Effector CD4-positive, alpha-beta T cell (primary cell): ENCODE data around the gene ABHD12B.
"Not testable (repeated sequence)": the region's sequence is repeated elsewhere in the genome, so short reads cannot be mapped to it uniquely, and the experiment has no call there.

Experiments
- DNase-seq: peaks from one replicate; pipeline ENCODE4 v3.0.0-alpha.2; 2020

ABHD12B gene

DNA sequence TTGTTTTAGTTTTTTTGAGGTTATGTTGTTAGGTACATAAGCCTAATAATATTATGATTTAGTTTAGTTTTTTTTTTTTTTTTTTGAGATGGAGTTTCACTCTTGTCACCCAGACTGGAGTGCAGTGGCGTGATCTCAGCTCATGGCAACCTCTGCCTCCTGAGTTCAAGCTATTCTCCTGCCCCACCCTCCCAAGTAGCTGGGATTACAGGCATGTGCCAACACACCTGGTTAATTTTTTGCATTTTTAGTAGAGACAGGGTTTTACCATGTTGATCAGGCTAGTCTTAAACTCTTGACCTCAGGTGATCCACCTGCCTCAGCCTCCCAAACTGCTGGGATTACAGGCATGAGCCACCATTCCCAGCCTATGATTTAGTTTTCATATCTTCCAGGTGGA lies 25.2 kb downstream of the ABHD12B start:
- DNase-seq, result not testable (repeated sequence)

DNA sequence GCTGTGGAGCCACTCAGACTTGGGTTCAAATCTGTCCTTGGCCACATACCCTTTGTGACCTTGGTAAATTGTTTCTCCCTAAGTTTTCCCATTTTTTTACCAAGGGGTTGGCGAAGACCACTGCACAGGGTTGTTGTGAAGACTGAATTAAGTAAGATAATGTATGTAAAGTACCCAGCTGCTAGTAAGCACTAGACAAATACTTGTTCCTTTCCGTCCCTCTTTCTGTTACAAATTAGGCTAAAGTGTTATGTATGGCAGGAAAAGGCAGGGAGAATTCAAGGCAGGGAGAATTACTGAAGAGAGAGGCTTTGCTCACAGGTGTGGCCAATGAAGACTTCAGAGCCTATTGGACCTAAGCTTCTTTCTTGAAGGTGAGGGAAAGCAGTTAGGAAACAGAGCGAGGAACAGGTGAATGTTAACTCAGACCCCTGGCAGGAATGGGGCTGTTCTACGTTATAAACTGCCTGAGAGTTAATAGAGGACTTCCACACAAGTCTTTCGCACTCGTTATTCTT lies 25.9 kb downstream of the ABHD12B start:
- DNase-seq, result no peak

DNA sequence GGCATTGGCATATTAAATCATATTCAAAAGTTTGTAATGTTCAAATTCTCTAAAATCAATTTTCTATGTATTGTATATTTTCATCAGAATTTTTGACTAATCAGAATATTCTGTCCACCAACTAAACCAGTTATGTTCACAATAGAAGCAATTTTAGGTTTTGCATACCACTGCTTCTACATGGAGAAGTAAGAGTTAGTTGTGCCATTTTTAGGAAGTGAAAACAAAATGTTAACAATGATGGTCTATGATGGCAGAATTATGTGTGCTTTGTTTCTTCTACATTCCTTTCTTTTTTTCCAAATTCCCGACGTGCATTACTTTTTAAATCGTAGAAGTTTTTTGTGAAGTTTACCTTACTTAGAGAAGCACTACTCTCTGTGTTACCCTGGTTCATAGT lies 29.5 kb downstream of the ABHD12B start:
- no peak for DNase-seq

DNA sequence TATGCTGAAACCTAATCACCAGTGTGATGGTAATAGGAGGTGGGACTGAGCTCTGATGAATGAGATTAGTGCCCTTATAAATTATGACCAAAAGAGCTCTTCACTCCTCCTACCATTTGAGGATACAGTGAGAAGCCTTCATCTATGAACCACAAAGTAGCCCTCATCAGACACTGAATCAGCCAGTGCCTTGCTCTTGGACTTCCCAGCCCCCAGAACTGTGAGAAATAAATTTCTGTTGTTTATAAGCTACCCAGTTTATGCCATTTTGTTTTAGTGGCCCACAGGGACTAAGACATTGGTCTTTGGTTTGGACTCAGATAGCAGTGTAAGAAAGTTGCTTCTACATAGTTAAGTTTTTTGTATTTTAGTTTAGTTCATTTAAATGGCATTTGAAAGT lies 32.9 kb downstream of the ABHD12B start:
- DNase-seq, result no peak

DNA sequence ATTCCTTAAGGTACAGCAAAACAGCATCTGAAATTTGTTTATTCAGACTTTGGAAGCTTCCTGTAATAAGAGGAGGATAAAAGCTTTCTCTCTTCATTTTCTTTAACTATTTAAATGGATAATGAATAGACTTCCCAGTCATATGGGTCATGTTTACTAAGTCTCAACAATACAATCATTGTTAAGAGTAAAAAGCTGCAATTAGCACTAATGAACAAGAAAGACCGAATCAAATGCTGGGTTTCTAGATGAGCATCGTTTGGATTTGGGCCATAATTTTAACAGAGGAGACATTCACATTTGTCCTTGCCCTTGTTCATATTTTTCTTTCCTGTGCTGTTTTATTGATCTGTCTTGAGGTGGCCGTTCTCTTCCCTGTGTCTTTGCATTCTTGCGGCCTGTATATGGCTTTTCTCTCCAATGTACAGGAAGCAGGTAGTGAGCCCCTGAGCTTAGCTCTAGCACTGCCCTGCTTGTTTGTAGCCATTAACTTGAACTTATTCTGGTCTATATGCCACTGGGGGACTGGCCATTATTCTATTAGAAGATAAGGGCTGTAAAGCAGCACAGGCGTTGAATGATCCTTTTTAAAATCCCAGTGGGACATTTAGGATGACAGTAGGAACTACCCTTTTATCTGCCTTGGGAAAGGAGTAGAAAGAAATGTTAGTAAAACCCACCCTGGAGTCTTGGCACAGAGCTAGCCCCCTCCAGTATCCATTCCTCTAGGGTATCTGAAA lies 34.6 kb downstream of the ABHD12B start:
- DNase-seq, result no peak

DNA sequence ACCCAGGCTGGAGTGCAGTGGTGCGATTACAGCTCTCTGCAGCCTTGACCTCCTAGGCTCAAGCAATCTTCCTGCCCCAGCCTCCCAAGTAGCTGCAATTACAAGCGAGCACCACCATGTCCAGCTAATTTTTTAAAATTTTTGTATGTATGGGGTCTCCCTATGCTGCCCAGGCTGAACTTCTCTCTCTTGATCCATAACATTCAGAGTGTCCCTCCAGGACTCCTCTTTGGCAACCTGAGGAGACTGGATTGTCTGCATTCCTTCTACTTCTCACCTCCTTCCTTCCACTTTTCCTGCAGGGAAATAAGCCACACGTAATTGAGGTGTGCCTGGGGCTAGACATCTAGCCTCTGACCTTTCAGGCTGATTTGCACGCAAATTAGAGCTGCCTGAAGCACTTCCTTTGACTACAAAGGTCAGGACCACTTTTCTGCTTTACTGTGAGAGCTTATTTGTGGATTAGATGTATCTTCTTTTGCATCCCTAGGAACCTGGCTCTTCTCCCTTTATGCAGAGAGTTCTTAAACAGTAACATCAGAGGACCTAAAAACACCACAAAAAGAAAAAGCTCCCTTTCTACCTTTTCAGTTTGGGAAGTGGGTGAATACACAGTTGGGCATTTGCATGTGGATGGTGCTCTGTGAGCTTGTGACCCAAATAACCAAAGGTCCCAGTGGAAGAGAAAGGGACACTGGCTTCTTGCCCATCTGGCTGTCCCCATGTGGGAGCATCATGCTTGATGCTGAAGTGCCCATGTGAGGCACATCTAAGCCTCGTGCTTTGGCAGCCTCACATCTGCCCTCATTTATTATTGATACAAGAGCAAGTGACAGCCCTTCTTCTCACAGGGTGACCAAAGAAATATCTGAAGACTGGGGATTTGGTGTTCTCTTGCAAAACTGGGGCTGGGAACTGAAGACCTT lies 38.9 kb downstream of the ABHD12B start:
- no peak for DNase-seq

DNA sequence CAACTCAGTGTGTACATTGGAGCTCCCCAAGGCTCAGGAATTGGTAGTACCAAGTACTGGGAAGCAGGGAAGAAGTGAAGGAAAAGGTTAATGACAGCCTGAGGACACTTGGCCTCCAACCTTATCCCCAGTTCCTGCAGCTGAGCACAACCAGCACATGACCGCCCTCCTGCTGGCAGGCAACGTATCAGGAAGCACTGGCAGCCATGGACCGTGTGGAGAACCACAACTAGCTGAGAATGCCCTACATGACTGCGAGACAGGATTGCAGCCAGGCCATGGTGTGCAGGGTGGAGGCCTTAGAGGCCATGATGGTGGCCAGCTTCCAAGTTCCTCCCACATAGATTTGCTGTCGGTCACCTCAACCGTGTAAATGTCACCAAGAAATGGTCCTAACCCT lies 45.6 kb downstream of the ABHD12B start:
- DNase-seq, result no peak

DNA sequence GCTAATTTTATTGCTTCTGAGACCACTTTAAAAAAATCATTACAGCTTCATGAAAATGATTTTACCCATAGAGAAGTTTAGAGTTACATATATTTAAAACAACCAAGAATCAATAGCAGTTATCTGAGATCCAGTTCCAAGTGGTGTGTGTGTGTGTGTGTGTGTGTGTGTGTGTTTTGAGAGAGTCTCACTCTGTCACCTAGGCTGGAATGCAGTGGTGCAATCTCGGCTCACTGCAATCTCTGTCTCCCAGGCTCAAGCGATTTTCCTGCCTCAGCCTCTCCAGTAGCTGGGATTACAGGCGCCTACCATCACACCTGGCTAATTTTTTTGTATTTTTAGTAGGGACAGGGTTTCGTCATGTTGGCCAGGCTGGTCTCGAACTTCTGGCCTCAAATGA lies 47.7 kb downstream of the ABHD12B start:
- not testable (repeated sequence) for DNase-seq

DNA sequence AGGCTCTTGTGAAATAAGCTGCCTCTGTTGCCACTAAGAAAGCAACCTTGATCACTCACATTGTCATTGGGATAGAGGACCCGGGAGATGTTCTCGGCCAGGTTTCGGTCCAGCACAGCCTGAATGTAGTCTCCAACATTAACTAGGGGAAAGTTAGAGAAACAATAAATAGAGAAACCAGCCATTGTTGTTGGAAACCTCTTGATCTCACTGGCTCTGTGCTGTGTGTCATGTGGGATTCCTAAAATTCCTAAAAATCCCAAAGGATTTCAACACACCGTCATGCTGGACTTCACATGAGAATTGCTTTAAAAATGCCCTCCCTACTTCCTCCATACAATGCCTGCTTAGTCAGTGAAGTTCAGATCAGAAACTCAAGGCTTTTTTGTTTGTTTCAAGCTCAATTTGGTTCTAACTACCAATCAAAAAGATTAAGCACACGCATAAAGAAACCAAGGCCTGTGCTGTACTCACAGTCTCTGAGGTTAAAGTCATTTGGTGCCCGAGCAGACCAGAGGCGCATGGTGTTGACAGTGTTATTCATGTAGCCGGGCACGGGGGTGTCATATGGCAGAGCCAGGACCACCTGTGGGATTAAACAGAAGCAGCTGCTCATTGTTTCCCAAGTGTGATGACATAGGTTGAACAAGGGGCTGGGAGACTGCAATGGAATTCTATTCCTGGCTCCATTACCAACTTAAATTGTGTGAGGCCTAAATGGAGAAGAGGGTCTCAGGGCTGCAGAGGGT lies 48.8 kb downstream of the ABHD12B start:
- DNase-seq, result no peak

DNA sequence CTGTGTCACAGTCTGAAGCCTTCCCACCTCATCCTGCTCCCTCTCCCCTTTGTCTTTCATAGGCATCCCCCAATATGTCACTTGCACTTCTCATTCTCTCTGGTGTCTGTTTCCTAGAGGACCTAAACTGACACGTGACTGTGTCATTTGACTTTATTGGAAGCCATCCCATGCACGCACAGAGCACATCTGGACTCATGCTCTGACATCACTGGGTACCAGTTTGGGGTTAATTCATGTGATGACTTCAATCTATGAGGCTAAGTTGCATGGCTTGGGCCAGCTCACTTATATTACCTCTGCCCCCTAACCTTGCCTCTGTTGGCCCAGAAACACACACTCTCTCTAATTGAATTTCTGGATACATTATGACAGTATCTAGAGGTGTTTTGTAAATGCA lies 51.0 kb downstream of the ABHD12B start:
- no peak for DNase-seq

DNA sequence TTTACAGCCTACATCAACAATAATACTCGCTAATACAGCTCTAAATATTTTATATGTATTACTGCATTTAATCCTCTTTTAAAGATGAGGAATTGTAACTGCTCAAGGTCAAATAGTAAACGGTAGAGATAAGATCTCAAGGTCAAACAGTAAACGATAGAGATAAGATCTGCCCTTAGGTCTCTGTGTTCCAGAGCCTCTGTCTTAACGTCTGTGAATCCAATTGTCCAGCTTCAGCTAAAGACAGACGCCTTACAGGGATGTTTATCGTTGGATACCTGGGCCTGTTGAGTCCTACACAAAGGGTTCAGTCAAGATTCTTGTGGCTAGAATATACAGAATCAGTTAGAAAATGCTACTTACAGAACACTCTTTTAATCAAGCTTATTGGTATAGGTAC lies 52.4 kb downstream of the ABHD12B start:
- DNase-seq, result no peak

DNA sequence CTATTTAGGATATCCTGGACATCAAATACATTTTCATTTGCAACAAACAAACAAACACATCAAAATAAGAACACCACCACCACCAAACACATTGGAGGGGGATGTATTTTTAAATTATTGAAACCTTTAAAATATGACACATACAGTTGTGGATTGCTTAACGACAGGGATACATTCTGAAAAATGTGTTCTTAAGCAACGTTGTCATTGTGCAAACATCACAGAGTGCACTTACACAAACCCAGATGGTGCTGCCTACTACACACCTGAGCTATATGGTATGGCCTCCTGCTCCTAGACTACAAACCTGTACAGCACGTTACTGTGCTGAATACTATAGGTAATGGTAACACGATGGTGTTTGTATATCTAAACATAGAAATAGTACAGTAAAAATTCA lies 53.0 kb downstream of the ABHD12B start:
- DNase-seq, result no peak

DNA sequence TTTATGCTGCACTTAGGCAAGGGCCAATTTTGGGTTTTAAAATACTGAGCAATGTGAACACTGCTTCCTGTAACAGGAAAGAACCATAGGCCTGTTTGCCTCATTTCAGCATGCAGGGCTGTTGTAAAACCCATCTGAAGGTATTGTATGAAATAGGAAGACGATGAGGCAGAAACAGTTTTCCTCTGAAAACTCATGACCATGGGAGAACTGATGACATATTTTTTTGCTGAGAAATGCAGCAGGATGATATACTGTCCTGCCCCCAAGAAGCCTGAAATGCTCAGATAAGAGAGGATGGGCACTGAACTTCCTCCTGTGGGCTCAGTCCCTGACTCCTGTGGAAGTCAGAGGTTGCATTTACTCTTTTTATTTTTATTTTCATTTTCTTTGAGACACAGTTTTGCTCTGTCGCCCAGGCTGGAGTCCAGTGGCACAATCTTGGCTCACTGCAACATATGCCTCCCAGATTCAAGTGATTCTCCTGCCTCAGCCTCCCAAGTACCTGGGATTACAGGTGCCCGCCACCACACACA lies 55.1 kb downstream of the ABHD12B start:
- no peak for DNase-seq

DNA sequence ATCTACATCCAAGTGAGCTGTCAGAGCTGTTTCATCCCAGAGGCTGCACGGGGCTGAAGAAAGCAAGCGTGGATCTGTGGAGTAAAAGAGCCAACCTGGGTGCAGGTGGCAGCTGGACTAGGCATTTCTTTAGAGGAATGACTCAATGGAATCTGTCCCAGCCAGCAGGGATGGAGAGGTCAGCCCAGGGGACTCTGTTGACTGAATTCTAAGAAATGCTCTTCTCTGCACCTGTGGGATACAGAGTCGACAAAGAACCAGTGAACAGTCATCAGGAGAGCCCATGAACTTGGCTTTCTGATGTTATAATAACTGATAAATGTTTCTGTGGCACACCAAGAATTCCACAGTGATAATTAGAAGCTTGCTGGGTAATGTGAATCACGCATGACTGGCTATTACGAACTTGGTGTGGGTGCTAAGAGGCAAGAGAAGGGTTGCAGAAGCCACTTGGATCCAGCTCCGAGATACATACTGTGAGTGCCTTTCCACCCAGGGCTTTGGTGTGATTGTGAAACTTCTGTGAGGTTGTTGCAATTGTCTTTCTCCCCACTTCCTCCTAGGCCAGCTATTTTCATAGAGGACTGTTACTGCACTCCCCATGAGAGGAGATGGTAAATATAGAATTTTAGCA lies 56.3 kb downstream of the ABHD12B start:
- no peak for DNase-seq

DNA sequence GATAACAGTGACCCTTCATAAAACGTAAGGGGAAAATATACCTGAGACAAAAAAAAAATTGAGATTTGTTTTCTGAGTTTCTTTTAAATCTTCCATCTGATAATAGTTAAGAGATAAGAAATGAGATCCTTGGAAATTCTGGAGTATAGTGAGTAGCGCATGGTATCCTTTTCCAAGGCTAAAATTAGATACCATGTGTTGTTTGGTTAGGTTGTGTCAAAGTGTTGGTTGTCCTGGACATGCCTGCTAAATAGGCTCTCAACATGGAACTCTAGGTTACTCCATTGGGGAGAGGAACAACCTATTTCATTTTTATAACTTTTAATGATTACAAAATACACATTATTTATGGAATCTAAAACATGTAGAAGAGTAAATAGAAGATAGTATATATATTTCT lies 57.7 kb downstream of the ABHD12B start:
- no peak for DNase-seq

DNA sequence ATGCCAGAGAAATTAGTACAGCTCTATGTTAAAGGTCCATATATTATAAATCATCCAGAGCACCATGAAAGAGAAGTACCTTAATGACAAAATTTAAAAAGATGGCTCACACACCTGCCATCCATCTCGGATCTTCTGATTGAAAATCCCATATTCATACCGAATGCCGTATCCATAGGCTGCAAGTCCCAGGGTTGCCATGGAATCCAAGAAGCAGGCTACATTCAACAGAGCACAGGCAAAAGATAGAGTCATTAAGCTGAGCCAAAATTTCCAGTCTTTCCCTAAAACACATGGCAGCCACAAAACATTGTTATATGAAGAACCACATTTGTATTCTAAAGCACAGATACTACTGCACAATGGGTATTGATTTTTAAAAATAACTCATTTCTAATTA lies 59.7 kb downstream of the ABHD12B start:
- no peak for DNase-seq

DNA sequence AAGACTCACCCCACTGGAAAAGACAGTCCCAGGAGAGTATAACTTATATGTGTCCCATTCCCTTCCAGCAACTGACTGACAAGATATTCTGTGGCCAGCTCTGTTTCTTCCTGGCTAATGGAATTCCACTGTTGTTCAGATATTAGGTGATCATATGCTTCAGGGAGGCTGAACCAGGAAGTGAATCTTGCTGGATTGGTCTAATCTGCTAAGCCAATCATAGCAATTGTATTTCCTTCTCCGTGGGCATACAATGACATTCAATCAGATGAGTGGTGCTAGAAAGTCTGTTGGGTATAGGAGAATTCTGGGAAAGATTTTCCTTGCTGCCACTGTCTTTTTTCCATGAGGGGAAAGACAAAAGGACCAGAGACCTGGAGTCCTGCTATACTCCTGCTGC lies 60.3 kb downstream of the ABHD12B start:
- no peak for DNase-seq

DNA sequence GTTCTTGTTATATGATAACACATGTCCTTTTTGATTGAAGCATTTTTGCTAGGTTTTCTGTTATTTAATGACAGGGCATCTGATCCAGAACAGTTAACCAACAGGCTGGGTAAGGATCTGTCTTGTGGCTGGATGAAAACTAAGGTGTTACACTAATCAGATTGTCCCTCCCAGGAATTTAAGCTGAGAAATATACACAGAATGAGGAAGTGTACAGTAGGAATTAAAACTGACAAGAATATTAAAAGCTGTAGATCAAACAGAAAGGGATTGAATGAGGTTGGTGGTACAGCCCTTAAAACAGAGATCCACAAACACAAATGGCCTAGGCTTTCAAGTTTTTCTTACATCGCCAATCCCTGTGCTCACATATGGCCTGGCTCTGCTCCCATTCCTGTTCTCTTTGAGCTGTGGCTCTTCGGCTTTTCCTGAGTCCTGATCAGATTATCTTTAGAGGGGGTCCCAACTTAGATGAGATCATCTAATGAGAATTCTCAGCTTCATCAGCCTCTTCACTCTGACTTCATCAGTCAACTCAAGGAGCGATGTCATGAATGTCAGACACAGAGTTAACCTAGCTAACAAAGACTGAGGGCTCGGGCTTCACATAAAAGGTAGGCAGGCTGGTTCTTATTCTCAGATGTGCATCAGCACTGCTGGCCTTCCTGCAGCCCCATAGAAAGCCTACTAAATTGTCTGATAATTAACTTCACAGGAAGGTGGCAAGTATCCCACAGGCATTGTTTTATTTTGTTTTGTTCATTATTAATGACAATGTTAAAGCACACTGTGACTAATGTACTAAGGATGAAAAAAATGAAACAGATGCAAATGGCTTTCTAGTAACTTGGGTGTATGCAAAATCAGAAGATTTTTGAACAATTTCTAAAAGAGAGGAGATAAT lies 61.0 kb downstream of the ABHD12B start:
- DNase-seq, result no peak

DNA sequence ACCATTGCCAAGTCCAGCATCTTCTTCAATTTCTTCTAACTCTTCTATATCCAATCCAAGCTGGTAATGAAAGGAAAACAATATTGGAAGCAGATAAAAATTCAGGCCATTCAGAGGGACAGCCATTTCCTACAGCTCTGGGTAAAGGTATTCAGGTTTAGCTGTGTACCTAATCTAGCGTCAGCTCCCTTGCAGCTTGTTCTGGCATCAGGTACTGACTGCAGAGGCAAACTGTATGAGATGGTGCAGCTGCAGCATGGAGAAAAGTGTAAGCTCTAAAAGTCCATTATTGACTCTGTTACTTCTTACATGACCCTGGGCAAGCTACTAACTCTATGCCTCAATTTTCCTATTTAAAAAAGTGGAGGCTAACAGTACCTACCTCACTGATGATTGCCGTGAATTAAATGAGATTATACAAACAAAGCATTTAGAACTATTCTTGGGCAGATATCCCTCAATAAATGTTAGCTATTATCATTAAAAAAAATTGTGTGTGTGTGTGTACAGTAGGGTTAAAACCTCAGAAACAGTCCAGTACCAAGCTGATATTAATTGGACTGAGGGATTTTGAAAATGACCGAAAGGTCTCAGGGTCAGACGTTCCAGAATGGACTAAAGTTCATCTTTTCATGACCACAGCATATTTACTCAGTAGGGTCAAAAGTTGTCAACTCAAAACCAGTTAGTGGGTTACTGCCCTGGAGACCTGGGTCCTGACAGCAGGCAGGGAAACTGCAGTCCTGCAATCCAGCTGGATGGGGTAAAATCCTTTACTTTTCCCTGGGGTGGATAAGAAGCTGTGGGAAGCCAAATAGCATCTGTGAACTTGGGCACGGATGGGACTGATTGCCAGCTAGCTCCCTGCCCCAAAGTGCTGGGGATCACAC lies 63.5 kb downstream of the ABHD12B start:
- no peak for DNase-seq

DNA sequence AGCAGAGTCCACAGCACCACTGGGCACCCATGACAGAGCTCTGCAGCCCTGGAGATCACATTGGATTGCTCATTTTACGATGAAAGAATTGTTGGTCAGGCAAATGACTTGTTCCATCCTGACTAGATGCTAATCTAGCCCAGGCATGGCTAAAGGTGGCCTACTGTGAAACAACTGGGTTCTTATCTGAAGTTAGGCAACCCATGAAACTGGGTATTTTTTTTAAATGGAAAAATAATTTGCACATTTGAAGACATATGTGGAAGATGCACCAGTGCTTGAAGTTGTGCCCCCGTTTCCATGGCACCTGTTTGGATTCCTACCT lies 64.1 kb downstream of the ABHD12B start:
- no peak for DNase-seq
